Transverse colon (tissue), 4 donors: ENCODE data around the gene SRSF10. TPM values are rescaled to one million over a fixed set of nuclear protein-coding genes. Genes with fewer than 3 reads are reported as not detected.

Experiments
- DNase-seq: peaks from one replicate; pipeline ENCODE4 v3.0.0-alpha.2; 2019
- H3K27ac ChIP-seq, 4 donors: fragments of 200-600 bp; sonication (generic); 2 replicates each; pipeline ENCODE4 v1.5.1; 2016 to 2018; ENCODE audit warnings: inconsistent platforms in 4 of 4
- H3K27me3 ChIP-seq: fragments of 200-600 bp; sonication (generic); 2 replicates; pipeline ENCODE4 v1.5.1; 2017; ENCODE audit warnings: inconsistent platforms
- H3K36me3 ChIP-seq, 4 donors: fragments of 200-600 bp; sonication (generic); 2 replicates each; pipeline ENCODE4 v1.5.1; 2017 to 2019; ENCODE audit warnings: inconsistent platforms in 4 of 4
- H3K4me1 ChIP-seq, 4 donors: fragments of 200-600 bp; sonication (generic); 2 replicates each; pipeline ENCODE4 v1.5.1; 2017 to 2020; ENCODE audit warnings: inconsistent platforms in 4 of 4
- H3K4me3 ChIP-seq, 4 donors: fragments of 200-600 bp; sonication (generic); 1 replicate in 1 of 4; 2 replicates in 3 of 4; pipeline versions ENCODE4 v1.5.1 to v1.6.1; 2017 to 2019; ENCODE audit warnings: inconsistent platforms in 4 of 4
- H3K9me3 ChIP-seq, 2 donors: fragments of 200-600 bp; sonication (generic); 2 replicates each; pipeline ENCODE4 v1.5.1; 2017 to 2019; ENCODE audit warnings: inconsistent platforms in 2 of 2
- EP300 ChIP-seq: sonication (generic); formaldehyde crosslinking; IDR thresholded peaks from one replicate; pipeline ENCODE4 v1.6.1; 2017; ENCODE audit warnings: antibody characterized with exemption, low read depth
- POLR2A ChIP-seq: fragments of 450-650 bp; IDR thresholded peaks from one replicate; pipeline ENCODE4 v1.6.1; 2016; ENCODE audit warnings: antibody characterized with exemption, mild to moderate bottlenecking, moderate library complexity
- POLR2AphosphoS5 ChIP-seq, 3 donors: sonication (generic); formaldehyde crosslinking; IDR thresholded peaks; one replicate each; pipeline ENCODE4 v1.6.1; 2016; ENCODE audit warnings: antibody characterized with exemption in 3 of 3
- WGBS, 2 donors: methylation state at CpG; one replicate each; pipeline ENCODE4 v1.1.5; 2018; ENCODE audit warnings: low coverage in 1 of 2; 5-methylcytosine and 5-hydroxymethylcytosine counted together
- in situ Hi-C, 4 donors: fragments of 200-750 bp; cut with MboI; loops; one replicate each; pipeline versions ENCODE4 v1.15.0 to v1.15.1; 2017; ENCODE audit warnings: low sequenced_read_pairs in 3 of 4, low pct_ligation_motif_present in 1 of 4, low pct_unique_long_range_greater_than_20kb in 1 of 4
- intact Hi-C: fragments of 100-400 bp; cut with DNase I; formaldehyde crosslinking; loops from one replicate; pipeline ENCODE4 v1.15.1; 2023; ENCODE audit warnings: low total_unique reads
- small RNA-seq, 4 donors: library from RNA; depleted of rRNA; stranded (forward); fragments of <200 nt; gene quantifications; one replicate each; pipeline ENCODE3, GENCODE V24; 2016
- total RNA-seq, 4 donors: library from RNA; depleted of rRNA; stranded (reverse); fragments of >200 nt; gene quantifications; one replicate each; pipeline ENCODE4 v1.1.0, GENCODE V29; 2016
- TF ChIP-seq, protein P1 (sequence below), 5 experiments: fragments of 200-600 bp in 3 of 5; fragments of 450-650 bp in 2 of 5; sonication (generic) in 3 of 5; IDR thresholded peaks; 1 replicate in 2 of 5; 2 replicates in 3 of 5; pipeline ENCODE4 v1.5.1; 2016 to 2017; ENCODE audit warnings: antibody characterized with exemption in 5 of 5, inconsistent platforms in 3 of 5, mild to moderate bottlenecking in 2 of 5, moderate library complexity in 1 of 5

The SRSF10 gene
- total RNA-seq, 4 donors from 2014 or later, result 58.4 to 140 (median 91.3) TPM

DNA sequence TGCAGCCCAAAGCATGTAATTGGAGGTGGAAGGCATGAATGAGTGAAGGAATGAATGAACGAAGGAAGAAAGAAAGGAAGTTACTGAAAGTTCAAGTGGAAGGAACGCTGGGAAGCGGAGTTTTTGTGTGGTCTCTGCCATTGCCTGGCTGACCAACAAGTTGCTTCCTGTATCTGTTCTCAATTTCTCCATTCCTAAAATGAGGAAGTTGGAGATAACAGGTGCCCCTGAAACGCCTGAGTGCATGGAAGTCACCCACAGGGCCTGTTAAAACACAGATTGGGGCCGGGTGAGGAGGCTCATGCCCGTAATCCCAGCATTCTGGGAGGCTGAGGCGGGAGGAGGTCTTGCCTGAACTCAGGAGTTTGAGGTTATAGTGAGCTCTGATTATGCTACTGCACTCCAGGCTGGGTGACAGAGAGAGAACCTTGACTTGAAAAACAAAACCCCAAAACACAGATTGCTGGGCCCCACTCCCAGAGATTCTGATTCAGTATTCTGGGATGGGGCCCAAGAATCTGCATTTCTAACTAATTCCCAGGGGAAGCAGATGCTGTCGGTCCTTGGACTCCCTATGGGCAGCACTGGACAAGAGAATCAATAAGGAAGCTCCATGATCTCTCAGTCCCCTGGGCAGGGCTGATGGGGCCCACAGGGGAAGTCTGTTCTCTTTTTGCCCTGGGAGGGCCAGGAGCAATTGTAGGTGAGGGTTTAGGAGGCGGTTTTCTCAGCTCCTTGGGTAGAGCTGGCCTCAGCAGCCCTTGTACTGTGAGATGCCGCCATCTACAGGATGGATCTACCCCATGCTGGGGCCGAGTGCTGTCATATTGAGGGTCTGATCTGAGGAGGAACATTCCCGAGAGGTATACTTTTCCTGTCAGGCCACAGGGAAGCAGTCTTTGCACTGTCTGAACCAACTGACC lies 63.7 kb downstream of the SRSF10 start:
- intact Hi-C loops, result no loop called here
- in situ Hi-C loops, result loop anchor here in 2 of 4 donors (10.0 to 25.0 kb wide), 2 partner anchors 104 to 142 kb away; partner anchors contain the start of genes GALE (in 1 of the 2) and PITHD1 (in 1 of the 2)
- 42 to 47% methylated on average over 6 to 11 of the region's 12 CpGs for WGBS, 2 donors
- no peaks in the 10 kb centered on the region for H3K27me3 ChIP-seq
- H3K4me3 ChIP-seq, result no peak overlapping the region
- no peaks in the 10 kb centered on the region for H3K9me3 ChIP-seq
- peak; percentile 81 for DNase-seq
- H3K36me3 ChIP-seq, result no peaks in the 10 kb centered on the region
- no peak for TF ChIP-seq EP300
- TF ChIP-seq, protein P1, sequence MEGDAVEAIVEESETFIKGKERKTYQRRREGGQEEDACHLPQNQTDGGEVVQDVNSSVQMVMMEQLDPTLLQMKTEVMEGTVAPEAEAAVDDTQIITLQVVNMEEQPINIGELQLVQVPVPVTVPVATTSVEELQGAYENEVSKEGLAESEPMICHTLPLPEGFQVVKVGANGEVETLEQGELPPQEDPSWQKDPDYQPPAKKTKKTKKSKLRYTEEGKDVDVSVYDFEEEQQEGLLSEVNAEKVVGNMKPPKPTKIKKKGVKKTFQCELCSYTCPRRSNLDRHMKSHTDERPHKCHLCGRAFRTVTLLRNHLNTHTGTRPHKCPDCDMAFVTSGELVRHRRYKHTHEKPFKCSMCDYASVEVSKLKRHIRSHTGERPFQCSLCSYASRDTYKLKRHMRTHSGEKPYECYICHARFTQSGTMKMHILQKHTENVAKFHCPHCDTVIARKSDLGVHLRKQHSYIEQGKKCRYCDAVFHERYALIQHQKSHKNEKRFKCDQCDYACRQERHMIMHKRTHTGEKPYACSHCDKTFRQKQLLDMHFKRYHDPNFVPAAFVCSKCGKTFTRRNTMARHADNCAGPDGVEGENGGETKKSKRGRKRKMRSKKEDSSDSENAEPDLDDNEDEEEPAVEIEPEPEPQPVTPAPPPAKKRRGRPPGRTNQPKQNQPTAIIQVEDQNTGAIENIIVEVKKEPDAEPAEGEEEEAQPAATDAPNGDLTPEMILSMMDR (IDR thresholded peaks at IDR 0.05), result peak; percentile 64 to 76 (median 67)
- H3K27ac ChIP-seq, result peak overlapping the region in 3 of 4 donors; percentile 19 to 32 (median 31)
- H3K4me1 ChIP-seq, result peaks cover 9 to 52% (median 22%) of the 10 kb centered on the region in 4 donors

GRCh38 chr1:23915466-23915865 lies 64.7 kb downstream of the SRSF10 start:
- in situ Hi-C loops, result loop anchor here in 2 of 4 donors (10.0 to 25.0 kb wide), 2 partner anchors 103 to 141 kb away; partner anchors contain the start of genes GALE (in 1 of the 2) and PITHD1 (in 1 of the 2)
- TF ChIP-seq, protein P1 (IDR thresholded peaks at IDR 0.05), result no peak
- TF ChIP-seq EP300 (no peak), POLR2A (no peak), POLR2AphosphoS5 (IDR thresholded peaks at IDR 0.05) (no peak)
- DNase-seq, result no peak
- intact Hi-C loops, result no loop called here
- Histone ChIP-seq H3K27ac (no peak overlapping the region), H3K36me3 (no peaks in the 10 kb centered on the region), H3K27me3 (no peaks in the 10 kb centered on the region), H3K9me3 (no peaks in the 10 kb centered on the region), H3K4me1 (peaks cover 3 to 43% (median 15%) of the 10 kb centered on the region in 4 donors), H3K4me3 (no peak overlapping the region)
- WGBS, 2 donors, result 98 to 100% methylated on average over 3 to 5 of the region's 5 CpGs

- TF ChIP-seq POLR2A, result no peak
- no peak for TF ChIP-seq POLR2AphosphoS5 (IDR thresholded peaks at IDR 0.05)
- no peak for TF ChIP-seq EP300
- TF ChIP-seq, protein P1 (IDR thresholded peaks at IDR 0.05), result no peak
- 89 to 100% methylated on average over 2 to 4 of the region's 4 CpGs for WGBS, 2 donors
- in situ Hi-C loops, result loop anchor here in 2 of 4 donors (10.0 to 25.0 kb wide), 2 partner anchors 103 to 140 kb away; partner anchors contain the start of genes GALE (in 1 of the 2) and PITHD1 (in 1 of the 2)
- Histone ChIP-seq H3K4me3 (no peak overlapping the region), H3K27ac (no peak overlapping the region), H3K4me1 (peaks cover 0 to 37% (median 12%) of the 10 kb centered on the region in 4 donors), H3K36me3 (no peaks in the 10 kb centered on the region), H3K27me3 (no peaks in the 10 kb centered on the region), H3K9me3 (no peaks in the 10 kb centered on the region)
- DNase-seq, result no peak
- intact Hi-C loops, result no loop called here
Observed at GRCh38 chr1:23914921-23915320, 65.2 kb downstream of the SRSF10 start.

Small RNA genes lying within 50 kb of the gene (small RNA-seq; reads per million reads assigned to genes)
- 0 reads per million in 4 donors for gene MIR378F

Other genes with a start within 250 kb of the SRSF10 start
- 10 to 100 TPM in 3 of 4 donors, 1 to 10 TPM in 1; 9.6 to 39.3 (median 33.2) TPM for gene ELOA, start 236.9 kb downstream of the SRSF10 start, total RNA-seq
- gene PITHD1, start 201.9 kb downstream of the SRSF10 start, total RNA-seq, result 10 to 100 TPM; 36.7 to 40.6 (median 38.9) TPM
- 100 to 1,000 TPM in 1 of 4 donors, 10 to 100 TPM in 3; 23.1 to 110 (median 84.4) TPM for gene LYPLA2, start 189.2 kb downstream of the SRSF10 start, total RNA-seq
- gene GALE, start 179.6 kb downstream of the SRSF10 start, total RNA-seq, result 100 to 1,000 TPM in 2 of 4 donors, 10 to 100 TPM in 2; 28.5 to 166 (median 124) TPM
- 10 to 100 TPM; 59.8 to 83.4 (median 60.7) TPM for gene HMGCL, start 154.9 kb downstream of the SRSF10 start, total RNA-seq
- 100 to 1,000 TPM in 2 of 4 donors, 10 to 100 TPM in 2; 30.4 to 231 (median 92.9) TPM for gene FUCA1, start 112.0 kb downstream of the SRSF10 start, total RNA-seq
- gene CNR2, start 67.0 kb downstream of the SRSF10 start, total RNA-seq, result 1 to 10 TPM in 2 of 4 donors, not detected in 2; 1.6 to 3.4 TPM
- gene PNRC2, start 20.5 kb downstream of the SRSF10 start, total RNA-seq, result 100 to 1,000 TPM in 2 of 4 donors, 10 to 100 TPM in 2; 98.0 to 136 (median 111) TPM
- gene MYOM3, start 131.8 kb upstream of the SRSF10 start, total RNA-seq, result 1 to 10 TPM in 3 of 4 donors, under 1 TPM in 1; 0.60 to 7.5 (median 3.0) TPM
- 10 to 100 TPM in 3 of 4 donors, 1 to 10 TPM in 1; 4.4 to 29.2 (median 27.3) TPM for gene IL22RA1, start 162.8 kb upstream of the SRSF10 start, total RNA-seq
- gene IFNLR1, start 207.0 kb upstream of the SRSF10 start, total RNA-seq, result 10 to 100 TPM in 3 of 4 donors, 1 to 10 TPM in 1; 2.6 to 37.4 (median 12.7) TPM